GM12878 (cell line): Measurements from ENCODE around the gene ZNHIT1.

Experiments used
- BACH1 ChIP-seq: fragments of 450-650 bp; IDR thresholded peaks from 2 replicates; pipeline ENCODE4 v1.6.1; 2017; ENCODE audit warnings: mild to moderate bottlenecking, borderline replicate concordance
- BMI1 ChIP-seq: fragments of 450-650 bp; IDR thresholded peaks from 2 replicates; pipeline ENCODE4 v1.6.1; 2016; ENCODE audit warnings: mild to moderate bottlenecking, moderate library complexity, borderline replicate concordance
- JUND ChIP-seq: IDR thresholded peaks from 2 replicates; pipeline ENCODE4 v1.6.1; 2012; ENCODE audit warnings: low read depth, mild to moderate bottlenecking, low read length, improper control_type of control experiment, moderate library complexity
- NR2C2 ChIP-seq: IDR thresholded peaks from 2 replicates; pipeline ENCODE4 v1.6.1; 2011; ENCODE audit warnings: borderline replicate concordance, low read depth; ENCODE audit not compliant: control insufficient read depth, insufficient read length
- POLR2A ChIP-seq: IDR thresholded peaks from 2 replicates; pipeline ENCODE4 v1.6.1; 2011; ENCODE audit warnings: low read depth, mild to moderate bottlenecking, low read length
- RCOR1 ChIP-seq: conservative IDR thresholded peaks from 2 replicates; pipeline ENCODE4 v1.6.1; 2012; ENCODE audit warnings: low read depth, low read length, improper control_type of control experiment
- ZNF207 ChIP-seq: fragments of 450-650 bp; IDR thresholded peaks from 2 replicates; pipeline ENCODE4 v1.6.1; 2014; ENCODE audit warnings: antibody characterized with exemption, mild to moderate bottlenecking, borderline replicate concordance
- TF ChIP-seq, protein P1 (sequence below): IDR thresholded peaks from 2 replicates; pipeline ENCODE4 v1.6.1; 2011; ENCODE audit warnings: borderline replicate concordance, low read depth, mild to moderate bottlenecking, moderate library complexity, low read length; ENCODE audit not compliant: insufficient read depth, poor library complexity, severe bottlenecking
- TF ChIP-seq, protein P2 (sequence below), 3 experiments: IDR thresholded peaks in 2 of 3; conservative IDR thresholded peaks in 1 of 3; 2 replicates each; pipeline ENCODE4 v1.5.1; 2011; ENCODE audit warnings: low read depth in 3 of 3, low read length in 3 of 3, mild to moderate bottlenecking in 3 of 3, control low read depth in 2 of 3, moderate library complexity in 2 of 3, inconsistent platforms in 1 of 3, mixed read lengths in 1 of 3; ENCODE audit not compliant: control insufficient read depth in 2 of 3, insufficient read depth in 1 of 3; ENCODE audit errors: extremely low read depth in 1 of 3

DNA sequence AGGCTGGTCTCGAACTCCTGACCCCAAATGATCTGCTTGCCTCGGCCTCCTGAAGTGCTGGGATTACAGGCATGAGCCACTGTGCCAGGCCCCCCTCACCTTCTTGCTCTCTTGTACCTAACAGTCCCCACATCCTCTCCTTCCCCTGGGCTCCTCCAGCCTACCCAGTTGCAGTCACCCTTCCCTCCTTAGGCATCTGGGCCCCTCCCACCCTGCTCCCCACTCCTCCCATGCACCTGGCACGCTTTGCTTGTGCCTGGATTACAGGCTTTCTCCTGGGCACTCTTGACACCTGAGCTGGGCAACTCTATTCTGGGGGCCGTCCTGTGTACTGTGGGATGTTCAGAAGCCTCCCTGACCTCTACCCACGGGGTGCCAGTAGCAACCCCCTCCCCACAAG is 16.7 kb downstream of the ZNHIT1 start:
- TF ChIP-seq, protein P1, sequence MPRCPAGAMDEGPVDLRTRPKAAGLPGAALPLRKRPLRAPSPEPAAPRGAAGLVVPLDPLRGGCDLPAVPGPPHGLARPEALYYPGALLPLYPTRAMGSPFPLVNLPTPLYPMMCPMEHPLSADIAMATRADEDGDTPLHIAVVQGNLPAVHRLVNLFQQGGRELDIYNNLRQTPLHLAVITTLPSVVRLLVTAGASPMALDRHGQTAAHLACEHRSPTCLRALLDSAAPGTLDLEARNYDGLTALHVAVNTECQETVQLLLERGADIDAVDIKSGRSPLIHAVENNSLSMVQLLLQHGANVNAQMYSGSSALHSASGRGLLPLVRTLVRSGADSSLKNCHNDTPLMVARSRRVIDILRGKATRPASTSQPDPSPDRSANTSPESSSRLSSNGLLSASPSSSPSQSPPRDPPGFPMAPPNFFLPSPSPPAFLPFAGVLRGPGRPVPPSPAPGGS, result no peak
- TF ChIP-seq JUND, result no peak
- TF ChIP-seq, protein P2, sequence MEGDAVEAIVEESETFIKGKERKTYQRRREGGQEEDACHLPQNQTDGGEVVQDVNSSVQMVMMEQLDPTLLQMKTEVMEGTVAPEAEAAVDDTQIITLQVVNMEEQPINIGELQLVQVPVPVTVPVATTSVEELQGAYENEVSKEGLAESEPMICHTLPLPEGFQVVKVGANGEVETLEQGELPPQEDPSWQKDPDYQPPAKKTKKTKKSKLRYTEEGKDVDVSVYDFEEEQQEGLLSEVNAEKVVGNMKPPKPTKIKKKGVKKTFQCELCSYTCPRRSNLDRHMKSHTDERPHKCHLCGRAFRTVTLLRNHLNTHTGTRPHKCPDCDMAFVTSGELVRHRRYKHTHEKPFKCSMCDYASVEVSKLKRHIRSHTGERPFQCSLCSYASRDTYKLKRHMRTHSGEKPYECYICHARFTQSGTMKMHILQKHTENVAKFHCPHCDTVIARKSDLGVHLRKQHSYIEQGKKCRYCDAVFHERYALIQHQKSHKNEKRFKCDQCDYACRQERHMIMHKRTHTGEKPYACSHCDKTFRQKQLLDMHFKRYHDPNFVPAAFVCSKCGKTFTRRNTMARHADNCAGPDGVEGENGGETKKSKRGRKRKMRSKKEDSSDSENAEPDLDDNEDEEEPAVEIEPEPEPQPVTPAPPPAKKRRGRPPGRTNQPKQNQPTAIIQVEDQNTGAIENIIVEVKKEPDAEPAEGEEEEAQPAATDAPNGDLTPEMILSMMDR (IDR thresholded peaks at IDR 0.05 in 2 of 3, conservative IDR thresholded peaks at IDR 0.05 in 1 of 3; ENCODE audit: control insufficient read depth in 2 of 3, extremely low read depth in 1 of 3, insufficient read depth in 1 of 3, low read depth in 3 of 3, low read length in 3 of 3), result no peak
- TF ChIP-seq NR2C2, result no peak
- no peak for TF ChIP-seq ZNF207
- TF ChIP-seq BACH1, result no peak
- no peak for TF ChIP-seq RCOR1
- no peak for TF ChIP-seq BMI1
- no peak; the same call in 1 of the 2 replicates for TF ChIP-seq POLR2A
